Measurements from ENCODE around the gene MRGPRG. TPM values are rescaled to one million over a fixed set of nuclear protein-coding genes. Genes with fewer than 3 reads are reported as not detected.

Gene MRGPRG
- total and polyA plus RNA-seq, 9 of the 15 experiments (the other 6 are each of a cell fraction or from before 2014, with no cell fraction given): not detected

GRCh38 chr11:3207526-3208189 lies 11.0 kb downstream of the MRGPRG start (continued):
- TF ChIP-seq ZNF318 (IDR thresholded peaks at IDR 0.05; ENCODE audit: borderline replicate concordance in 1 of 2, low read depth in 1 of 2) (no peak), ZNF316 (IDR thresholded peaks at IDR 0.05) (no peak), ZNF146 (CRISPR knock-in tag; IDR thresholded peaks at IDR 0.05; ENCODE audit: unreplicated experiment) (no peak), PCBP2 (IDR thresholded peaks at IDR 0.05; ENCODE audit: low read depth, low read length, poor library complexity, severe bottlenecking) (no peak), IFI16 (CRISPR knock-in tag; IDR thresholded peaks at IDR 0.05) (no peak), DPF2 (IDR thresholded peaks at IDR 0.05) (no peak), TRIM28 (IDR thresholded peaks at IDR 0.05) (no peak), BRD9 (IDR thresholded peaks at IDR 0.05; ENCODE audit: low read depth, partially characterized antibody) (no peak), POLR2B (IDR thresholded peaks at IDR 0.05; ENCODE audit: low read depth, partially characterized antibody) (no peak), SOX6 (IDR thresholded peaks at IDR 0.05) (no peak), ZC3H8 (IDR thresholded peaks at IDR 0.05) (no peak), TBL1XR1 (IDR thresholded peaks at IDR 0.05; ENCODE audit: low read length in 2 of 2) (no peak)

Data from K562 (cell line).